ENCODE measurements around the gene NPBWR2.
"Not testable (repeated sequence)": the region's sequence is repeated elsewhere in the genome, so short reads cannot be mapped to it uniquely, and the experiment has no call there.

Gene NPBWR2

DNA sequence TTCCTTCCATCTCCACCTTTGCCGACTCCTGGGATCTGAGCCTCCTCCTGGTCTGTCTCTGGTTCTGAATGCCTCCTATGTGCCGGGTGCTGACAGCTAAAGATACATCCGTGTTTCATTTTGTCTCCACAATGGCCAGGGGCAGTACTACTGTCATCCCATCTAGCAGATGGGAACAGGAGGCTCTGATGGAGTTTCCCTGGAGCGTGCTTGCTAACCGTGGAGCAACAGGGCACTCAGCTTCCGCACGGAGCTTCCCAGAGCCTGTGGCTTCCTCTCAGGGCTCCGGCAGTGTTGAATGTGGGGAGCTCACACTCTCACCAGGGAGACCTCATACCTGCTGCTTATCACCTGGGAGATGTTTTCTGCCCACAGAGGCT is 11.9 kb upstream of the NPBWR2 start:
- no peak for DNase-seq (ENCODE audit: low read depth in 2 of 2)

DNA sequence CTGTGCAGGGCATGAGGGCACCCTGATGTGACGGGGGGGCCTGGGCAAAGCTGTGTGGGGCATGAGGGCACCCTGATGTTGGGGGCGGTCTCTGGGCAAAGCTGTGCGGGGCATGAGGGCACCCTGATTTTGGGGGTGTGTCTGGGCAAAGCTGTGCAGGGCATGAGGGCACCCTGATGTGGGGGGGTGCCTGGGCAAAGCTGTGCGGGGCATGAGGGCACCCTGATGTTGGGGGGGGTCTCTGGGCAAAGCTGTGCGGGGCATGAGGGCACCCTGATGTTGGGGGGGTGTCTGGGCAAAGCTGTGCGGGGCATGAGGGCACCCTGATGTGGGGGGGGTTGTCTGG is 10.0 kb upstream of the NPBWR2 start:
- DNase-seq (ENCODE audit: low read depth in 2 of 2) = not testable (repeated sequence)

DNA sequence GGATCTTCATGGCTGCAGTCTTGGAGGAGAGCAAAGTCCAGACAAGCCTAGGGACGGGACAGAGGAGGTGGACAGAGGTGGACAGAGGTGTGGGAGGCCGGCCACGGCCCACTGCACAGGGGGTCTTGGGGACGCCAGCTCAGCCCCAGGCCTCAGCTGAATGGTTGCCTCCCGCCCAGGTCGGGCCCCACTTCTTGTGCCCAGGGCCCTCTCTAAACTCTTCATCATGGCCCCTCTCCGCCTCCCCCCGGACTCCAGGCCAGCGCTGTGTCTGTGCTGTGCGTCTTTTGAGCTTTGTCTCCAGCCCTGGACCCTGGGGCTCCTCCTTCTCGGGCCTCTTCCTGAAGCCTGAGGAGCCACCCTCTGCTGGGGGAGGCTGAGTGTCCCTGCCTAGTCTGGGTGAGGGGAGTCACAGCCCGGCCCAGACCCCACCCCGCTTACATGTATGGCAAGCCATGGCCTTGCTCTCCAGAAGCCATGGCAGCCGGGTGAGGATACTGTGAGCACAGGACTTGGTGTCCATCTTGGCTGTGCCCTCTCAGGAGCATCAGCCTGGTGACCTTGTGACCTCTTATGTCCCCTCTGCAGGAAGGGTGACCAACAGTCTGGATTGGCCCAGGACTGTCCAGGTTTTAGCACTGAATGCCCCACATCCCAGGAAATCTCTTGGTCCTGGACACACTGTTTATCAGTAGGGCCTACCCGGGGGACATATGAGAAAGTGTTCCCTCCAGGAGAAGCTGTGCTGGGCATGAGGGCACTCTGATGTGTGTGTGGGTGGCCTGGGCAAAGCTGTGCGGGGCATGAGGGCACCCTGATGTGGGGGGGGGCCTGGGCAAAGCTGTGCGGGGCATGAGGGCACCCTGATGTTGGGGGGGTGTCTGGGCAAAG is 9.4 kb upstream of the NPBWR2 start:
- DNase-seq (ENCODE audit: low read depth in 2 of 2) = no peak

DNA sequence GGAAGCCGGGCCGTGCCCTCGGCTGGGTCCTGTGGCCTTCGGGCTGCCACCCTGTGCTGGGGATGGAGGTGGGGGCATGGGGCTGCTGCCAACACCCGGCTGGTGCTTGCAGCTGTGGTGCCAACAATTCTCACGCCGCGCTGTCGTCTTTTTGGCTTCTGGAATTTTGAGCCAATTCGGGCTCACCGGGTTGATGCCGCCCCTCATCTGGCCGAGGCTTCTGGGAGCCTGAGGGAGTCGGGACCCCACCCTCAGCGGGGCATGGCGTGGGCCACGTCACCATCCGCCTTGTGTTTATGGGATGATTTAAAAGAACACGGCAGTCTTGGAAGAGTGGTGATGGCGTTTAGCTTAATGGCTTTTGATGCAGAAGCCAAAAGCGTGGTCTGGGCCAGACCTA is 8.7 kb upstream of the NPBWR2 start:
- no peak for DNase-seq (ENCODE audit: low read depth in 2 of 2)

DNA sequence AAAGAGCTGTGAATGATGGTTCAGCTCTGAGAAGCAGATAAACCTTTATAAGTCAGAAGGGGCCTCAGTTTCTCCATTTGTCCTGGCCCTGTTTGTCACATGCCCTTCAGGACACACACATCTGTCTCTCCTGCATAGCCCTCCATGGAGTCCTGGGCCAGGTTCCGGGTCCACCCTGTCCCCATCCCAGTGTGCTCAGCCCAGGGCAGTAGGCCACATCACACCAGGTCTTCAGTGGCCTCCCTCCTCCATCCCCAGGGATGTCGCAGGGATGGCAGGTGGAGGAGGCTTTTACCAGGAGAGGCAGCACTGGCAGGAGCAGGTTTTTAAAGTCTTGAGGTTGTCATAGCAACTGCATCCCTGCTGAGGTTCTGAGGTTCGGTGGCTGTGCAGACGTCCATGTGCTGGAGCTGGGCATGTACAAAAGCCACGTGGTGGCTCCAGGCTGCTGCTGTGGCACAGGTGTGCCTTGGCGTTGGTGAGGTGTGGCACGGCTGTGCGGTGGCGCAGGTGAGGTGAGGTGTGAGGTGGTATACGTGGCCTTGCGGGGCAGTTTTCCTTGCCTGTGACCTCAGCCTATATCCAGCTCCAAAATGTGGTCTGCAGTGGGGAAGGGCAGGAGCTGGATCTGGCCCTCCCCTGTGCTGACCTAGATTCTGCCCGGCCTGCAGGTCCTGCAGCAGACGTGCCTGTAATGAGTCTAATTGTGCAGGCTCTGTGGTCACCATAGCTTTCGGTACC is 8.0 kb upstream of the NPBWR2 start:
- DNase-seq (ENCODE audit: low read depth in 2 of 2) = no peak

DNA sequence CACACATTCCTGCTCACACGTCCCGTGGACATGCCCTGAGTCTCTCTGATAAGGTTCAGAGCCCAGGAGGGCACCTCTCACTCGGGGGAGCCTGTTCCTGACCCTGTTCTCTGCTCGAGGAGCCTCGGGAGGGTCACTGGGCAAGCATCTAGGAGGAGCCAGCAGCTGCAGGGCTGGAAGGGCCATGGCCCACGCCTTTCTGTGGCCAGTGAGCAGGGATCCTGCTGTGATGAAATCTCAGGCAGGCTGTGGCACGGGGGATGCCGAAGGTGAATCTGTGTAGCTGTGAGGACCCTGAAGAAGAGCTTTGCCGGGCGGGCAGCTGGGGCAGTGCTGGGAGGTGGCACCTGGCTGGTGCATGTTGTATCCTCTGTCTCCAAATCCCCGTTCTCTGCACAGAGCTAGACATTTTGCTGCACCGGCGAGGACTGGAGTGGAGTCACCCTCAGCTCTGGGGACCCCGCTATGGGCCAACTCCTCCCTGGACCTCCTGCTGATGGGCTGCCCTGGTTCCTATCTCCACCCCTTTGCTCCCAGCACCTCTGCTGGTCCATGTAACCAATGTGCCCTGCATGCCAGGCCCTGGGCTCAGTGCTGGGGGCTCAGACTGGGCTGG is 7.1 kb upstream of the NPBWR2 start:
- no peak for DNase-seq (ENCODE audit: low read depth in 2 of 2)

DNA sequence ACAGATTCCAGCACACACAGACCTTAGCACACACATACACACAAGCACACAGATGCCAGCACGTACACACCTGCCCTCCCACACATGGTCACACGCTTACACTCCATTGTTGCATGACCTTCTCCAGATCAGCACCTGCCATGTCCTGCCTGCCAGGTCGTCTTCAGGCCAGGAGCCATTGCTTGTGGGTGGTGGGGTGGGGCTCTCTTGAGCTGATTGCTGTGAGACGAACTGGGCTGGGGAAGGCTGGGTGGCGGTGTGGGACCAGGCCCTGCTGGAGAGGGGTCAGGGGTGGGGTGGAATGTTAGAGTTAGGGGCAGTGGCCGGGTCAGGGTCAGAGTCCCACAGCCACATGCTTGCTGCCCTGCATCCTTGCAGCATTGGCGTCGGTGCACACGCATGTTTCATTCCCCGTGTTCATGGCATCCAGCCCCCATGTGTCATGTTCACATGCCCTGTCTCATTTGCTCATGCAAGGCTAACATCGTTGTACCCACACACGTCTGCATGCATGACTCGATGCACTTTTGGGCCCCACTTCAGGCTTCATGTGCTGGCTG is 6.5 kb upstream of the NPBWR2 start:
- DNase-seq (ENCODE audit: low read depth in 2 of 2) = no peak

DNA sequence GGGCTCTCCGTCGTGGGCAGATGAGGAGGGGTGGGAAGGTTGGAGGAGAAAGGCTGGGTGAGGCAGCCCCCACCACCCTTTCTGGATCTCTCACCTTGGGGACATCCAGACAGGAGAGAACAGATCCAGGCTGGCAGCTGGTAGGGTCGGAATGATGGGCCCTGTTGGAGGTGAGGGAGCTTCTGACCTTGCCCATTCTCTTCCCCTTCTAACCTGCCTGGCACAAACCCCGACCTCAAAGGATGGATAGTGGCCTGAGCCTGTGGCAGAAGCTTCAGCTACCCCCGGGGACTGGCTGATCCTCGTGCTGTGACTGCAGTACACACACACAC is 6.0 kb upstream of the NPBWR2 start:
- no peak for DNase-seq (ENCODE audit: low read depth in 2 of 2)

DNA sequence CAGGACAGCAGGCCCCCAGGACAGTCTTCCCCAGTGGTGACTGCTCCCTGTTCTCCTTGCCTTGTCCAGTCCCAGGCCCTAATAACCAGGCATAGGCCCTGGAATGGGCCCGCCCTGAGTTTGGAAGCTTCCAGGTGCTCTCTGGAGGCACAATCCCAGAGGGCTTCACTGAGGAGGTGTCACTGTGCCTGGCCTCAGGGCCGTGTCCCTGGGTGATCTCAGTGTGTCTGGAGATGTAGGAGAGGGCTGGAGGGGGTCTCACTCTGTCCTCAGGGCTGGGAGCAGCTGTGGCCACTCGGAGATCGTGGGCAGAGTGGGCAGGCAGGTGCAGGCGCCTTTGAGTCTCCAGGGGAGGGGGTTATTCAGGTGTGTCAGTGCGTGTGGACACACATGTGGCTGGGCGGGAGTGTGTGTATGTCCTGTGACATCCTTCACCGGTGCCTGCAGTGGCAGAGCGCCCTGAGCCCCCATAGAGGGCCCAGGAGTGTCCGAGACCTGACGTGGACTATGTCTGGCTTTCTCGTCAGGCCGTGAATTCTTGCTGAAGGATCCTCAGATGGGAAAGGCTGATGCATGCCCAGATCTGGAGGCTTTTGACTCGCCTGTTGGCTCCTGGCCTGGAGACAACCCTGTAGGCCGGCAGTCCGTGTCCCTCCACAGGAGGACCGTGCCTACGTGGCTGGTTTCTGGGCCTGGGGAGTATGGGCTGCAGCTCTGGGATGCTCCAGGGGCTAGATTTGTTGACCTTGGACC is 5.5 kb upstream of the NPBWR2 start:
- no peak for DNase-seq (ENCODE audit: low read depth in 2 of 2)

DNA sequence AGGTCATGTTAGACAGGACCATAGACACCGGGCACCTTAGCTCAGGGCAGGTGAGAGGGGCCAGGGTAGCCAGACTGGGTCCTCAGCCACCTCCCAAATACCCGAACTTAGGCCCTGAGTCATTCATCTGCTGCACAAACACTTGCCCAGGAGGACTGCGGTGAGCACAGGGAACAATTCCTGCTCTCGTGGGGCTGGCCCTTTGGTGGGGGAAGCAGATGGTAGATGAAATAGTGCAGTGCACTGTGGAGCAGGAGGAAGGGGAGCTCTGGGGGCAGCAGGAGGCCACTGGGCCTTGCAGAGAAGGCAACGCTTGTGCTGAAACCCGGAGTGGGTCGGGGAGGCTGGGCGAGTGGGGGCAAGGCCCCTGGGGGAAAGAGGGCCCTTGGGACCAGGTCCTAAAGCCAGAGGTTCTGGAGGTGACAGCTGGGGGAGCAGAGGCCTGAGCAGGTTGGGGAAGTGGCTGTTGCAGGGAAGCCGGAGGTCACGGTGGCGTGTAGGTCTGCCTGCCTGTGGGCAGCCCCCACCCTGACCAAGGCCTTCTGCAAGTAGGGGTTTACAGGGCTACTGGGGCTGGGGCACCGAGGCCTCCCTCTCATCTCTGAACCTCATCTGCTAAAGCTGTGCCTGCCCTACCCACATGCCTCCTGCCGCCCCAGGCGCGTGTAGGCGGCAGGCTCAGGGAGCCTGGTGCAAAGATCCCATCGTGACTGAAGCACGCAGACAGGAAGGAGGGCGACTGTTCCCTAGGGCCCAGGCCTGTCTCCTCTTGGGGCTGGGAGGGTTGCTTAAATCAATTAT is 4.7 kb upstream of the NPBWR2 start:
- DNase-seq (ENCODE audit: low read depth in 2 of 2) = no peak

DNA sequence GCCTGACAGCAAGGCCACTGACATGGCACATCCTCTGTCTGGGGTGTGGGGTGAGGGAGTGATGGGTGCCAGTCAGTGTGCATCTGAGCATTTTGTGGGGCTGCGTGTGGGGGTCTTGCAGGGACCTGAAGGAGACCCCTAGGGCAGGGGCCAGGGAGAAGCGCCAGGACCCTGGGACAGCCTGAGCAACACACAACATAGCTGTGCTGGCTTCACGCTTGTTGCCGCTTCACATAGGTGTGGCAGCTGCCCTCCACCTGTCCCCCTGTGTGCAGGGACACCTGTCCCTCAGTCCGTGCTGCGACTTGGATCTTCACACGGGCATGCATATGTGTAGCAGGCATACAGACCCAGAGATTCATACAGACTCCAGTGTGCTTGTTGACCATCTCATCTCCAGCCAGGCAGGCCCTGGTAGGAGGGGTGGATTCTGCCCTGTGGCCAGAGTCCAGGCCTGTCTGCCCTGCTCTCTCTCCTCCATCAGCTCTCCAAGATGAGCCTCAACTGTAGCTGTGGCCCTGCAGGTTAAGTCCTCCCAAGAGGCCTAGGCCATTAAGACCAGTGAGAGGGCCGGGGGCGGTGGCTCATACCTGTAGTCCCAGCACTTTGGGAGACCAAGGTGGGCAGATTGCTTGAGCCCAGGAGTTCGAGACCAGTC is 3.2 kb upstream of the NPBWR2 start:
- DNase-seq (ENCODE audit: low read depth in 2 of 2) = no peak

DNA sequence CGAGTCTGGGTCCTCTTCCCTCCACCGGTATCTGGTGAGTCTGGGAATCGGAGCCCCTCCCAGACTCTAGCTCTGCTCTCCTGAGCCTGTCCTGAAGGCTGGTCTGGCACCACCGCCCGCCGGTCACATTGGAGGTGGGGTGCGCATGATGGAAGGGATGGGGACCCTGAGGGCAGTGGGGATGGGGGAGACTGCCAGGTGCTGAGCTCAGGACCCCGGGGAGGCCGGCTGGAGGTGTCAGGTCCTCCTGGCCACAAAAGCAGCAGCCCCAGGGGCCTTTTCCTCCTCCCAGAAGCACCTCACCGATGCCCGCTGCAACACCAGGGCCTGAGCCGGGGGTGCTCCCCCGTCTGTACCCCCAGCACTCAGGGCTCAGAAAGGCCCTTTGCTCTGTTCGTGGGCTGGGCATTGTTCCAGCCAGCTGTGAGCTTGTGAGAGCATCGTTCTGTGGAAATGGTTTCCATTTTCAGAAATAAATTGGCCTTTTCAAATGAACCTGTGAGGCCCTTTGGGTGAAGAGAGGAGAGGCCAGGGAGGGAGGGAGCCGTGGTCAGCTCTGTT is 2.5 kb upstream of the NPBWR2 start:
- no peak for DNase-seq (ENCODE audit: low read depth in 2 of 2)

DNA sequence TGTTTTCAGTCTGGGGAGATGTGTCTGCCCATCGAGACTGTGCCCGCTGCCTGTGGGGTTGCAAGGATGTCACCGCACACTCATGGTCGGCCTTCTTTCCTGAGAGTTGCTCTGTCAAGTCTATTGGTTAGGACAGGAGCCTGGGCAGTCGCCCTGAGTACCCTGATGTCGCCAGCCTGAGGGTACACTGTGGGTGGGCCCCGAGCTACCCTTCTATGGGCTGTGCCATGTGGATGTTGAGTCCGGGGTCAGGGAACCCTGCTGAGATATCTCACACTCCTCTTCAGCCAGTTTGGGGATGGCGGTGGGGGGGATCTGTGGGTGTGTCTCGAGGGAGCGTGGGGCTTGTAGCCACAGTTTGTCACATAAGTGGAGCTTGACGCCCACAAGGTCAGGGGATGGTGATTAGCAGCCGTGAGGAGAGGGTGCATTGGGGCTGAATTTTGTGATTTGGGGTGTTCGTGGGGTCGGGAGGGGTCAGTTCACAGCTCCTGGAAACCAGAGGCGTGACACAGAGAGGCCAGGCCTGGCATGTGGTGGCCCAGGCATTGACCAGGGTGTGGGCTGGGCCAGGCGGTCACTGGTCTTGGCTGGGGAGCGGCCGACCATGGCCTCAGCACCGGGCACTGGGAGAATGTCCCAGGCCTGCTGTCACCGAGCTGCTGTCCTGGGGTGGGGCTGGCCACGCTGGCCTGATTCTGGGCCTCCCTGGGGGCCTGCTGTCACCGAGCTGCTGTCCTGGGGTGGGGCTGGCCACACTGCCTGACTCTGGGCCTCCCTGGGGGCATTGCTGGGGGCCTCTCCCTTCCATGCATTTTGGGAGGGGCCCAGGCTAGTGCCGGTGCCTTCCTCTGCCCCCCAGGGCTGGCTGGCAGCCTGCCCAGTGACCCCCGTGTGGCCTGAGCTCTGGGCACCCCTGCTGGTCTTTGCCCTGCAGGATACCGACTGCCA is 1.6 kb upstream of the NPBWR2 start:
- DNase-seq (ENCODE audit: low read depth in 2 of 2) = no peak

DNA sequence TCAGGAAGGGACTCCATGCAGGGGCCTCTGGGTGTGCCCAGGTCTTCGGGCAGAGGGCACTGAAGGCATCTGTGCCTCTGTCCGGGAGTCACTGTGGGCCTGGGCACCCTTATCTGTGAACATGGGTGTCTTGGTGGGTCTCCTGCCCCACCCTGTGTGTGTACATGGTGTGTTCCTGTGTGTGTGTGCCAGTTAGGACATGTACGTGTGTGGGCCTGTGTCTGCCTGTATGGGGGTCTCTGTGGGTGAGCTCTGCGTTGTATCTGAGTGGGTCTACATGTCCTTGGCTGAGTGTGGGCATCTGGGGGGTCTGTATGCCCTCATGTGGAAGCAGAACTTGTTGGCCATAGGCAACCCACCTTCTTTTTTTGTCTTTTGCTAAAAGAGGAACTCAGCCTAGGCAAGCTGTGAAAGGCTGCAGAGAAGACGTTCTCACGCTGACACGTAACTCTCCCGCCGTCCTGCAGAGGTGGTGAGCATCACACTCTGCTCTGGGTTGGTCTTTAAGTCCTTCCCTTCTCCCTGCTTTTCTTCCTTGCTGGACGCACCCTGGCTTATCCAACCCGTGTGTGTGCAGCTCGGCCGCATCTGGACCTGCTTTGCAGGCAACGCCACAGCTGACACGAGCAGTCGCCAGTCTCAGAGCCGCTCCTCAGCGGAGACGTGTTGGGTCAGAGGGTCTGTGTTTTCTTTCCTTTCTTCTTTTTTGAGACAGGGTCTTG is 532 bp upstream of the NPBWR2 start:
- no peak for DNase-seq (ENCODE audit: low read depth in 2 of 2)

DNA sequence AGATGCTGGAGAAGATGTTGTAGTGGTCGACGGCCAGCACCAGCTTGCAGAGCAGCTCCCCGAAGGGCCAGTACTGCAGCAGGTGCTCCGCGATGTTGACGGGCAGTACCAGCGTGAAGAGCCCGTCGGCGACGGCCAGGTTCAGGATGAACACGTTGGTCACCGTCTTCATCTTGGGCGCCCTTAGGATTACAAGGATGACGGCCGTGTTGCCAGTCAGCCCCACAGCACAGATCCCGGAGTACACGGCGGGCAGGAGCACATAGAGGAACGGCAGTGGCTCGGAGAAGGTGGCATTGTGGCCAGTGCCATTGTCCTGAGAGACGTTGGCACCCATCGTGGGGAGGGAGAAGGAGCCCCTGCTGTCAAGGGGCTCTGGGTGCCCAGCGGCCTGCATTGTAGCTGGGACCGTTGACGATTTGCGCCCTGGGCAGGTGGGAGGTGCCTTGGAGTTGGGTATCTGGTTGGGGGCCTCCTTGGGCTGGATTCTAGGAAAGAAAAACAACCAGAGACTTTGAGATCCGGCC is 867 bp downstream of the NPBWR2 start:
- DNase-seq (ENCODE audit: low read depth in 2 of 2) = no peak

DNA sequence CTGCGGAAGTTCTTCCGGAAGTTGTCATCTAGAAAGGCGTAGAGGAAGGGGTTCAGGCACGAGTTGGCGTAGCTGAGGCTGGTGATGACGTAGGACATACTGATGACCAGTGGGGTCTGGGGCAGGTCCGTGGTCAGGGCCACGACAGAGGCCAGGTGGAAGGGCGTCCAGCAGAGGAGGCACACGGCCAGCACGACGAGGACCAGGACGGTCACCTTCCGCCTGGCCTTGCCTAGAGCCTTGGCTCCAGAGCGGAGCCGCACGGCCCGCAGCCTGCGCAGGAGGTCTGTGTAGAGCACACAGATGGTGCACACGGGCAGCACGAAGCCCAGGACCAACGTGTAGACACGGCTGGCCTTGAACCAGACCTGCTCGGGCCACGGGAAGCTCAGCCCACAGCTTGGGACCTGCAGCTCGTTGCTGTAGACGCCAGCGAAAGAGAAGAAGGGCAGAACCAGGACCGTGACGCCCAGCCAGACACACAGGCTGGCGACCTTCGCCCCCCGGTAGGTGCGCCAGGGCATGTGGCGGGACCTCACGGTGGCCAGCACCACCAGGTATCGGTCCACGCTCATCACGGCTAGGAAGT is 1.4 kb downstream of the NPBWR2 start:
- DNase-seq (ENCODE audit: low read depth in 2 of 2) = no peak

DNA sequence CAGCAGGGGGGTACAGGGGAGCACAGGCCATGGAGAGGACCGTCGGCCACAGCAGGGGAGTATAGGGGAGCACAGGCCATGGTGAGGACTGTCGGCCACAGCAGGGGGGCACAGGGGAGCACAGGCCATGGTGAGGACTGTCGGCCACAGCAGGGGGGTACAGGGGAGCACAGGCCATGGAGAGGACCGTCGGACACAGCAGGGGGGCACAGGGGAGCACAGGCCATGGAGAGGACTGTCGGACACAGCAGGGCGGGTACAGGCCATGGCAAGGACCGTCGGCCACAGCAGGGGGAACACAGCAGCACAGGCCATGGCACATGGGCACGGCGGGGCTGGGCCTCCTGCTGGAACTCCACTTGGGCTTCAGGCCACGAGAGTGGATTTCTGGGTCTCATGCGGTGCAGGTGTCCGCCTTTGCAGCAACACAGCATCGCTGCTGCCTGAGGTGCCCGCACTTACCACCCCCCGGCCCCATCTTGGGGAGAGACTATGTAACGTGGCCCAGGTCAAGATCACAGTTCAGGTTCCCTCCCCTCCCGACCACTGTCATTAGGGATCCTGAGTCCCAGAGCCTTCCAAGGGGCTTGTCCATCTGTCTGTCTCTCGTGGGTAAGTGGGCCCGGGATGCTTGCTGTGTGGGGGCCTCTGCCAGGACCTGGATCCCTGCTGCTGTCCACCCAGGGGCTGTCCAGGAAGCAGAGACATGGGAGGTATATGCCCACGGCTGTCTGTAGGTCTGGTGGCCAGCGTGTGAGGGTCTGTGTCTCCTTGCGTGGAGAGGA is 2.5 kb downstream of the NPBWR2 start:
- DNase-seq (ENCODE audit: low read depth in 2 of 2) = no peak
